Loucy (cell line): ENCODE data around the gene GALNT9.

Experiments used
- CTCF ChIP-seq: fragments of 200-600 bp; sonication (generic); conservative IDR thresholded peaks from 2 replicates; pipeline ENCODE4 v1.5.1; 2014; ENCODE audit warnings: mild to moderate bottlenecking, antibody characterized with exemption, low read length
- EZH2phosphoT487 ChIP-seq: fragments of 200-600 bp; IDR thresholded peaks from 2 replicates; pipeline ENCODE4 v1.6.1; 2018; ENCODE audit warnings: antibody characterized with exemption, mild to moderate bottlenecking, moderate library complexity, borderline replicate concordance

- TF ChIP-seq CTCF (no peak), EZH2phosphoT487 (no peak)
Measured at GRCh38 chr12:132357623-132358186, 28.3 kb upstream of the GALNT9 start.
